Sigmoid colon (tissue), 4 donors: ENCODE data around the gene SLC2A13.

Source experiments
- POLR2A ChIP-seq, 2 donors: fragments of 450-650 bp; IDR thresholded peaks; one replicate each; pipeline ENCODE4 v1.6.1; 2016; ENCODE audit warnings: antibody characterized with exemption in 2 of 2, mild to moderate bottlenecking in 2 of 2, moderate library complexity in 2 of 2
- POLR2AphosphoS5 ChIP-seq, 4 donors: sonication (generic); formaldehyde crosslinking; IDR thresholded peaks; one replicate each; pipeline ENCODE4 v1.6.1; 2017; ENCODE audit warnings: antibody characterized with exemption in 4 of 4

DNA sequence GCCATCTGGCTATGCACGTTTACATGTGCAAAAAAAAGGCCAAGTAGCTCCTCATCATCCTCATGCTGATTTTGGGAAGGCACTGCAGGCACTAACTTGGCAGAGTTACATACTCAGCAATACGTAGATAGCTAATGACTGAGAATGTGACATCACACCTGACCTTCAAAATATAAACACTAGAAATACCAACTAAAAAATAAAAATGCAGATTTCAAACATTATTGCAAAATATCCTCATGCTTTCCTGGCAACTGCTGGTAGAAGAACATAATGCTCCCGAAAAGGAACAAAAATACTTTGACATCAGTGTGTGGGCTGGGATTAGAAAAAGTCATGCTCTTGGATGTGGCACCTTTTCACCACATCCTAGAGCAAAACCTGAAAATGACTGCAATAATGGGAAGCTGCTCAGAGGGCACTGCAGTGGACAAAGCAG lies 333.0 kb downstream of the SLC2A13 start:
- no peak for TF ChIP-seq POLR2AphosphoS5 (IDR thresholded peaks at IDR 0.05)
- TF ChIP-seq POLR2A (IDR thresholded peaks at IDR 0.05) = no peak
